Measurements from ENCODE around the gene OAS3.
A peak's percentile ranks its signal among the peaks of the same experiment; 100 is the strongest.

OAS3 gene

GRCh38 chr12:112900298-112901145 is 37.8 kb upstream of the OAS3 start:
- Histone ChIP-seq H3K4me3 (ENCODE audit: low read depth in 1 of 2, low read length in 2 of 2) (no peak overlapping the region), H2AFZ (ENCODE audit: low read depth, low read length) (no peak overlapping the region), H3K27ac (ENCODE audit: low read length) (no peak overlapping the region), H3K9me3 (ENCODE audit: insufficient read depth, low read length, severe bottlenecking) (no peaks in the 10 kb centered on the region), H3K36me3 (ENCODE audit: insufficient read depth, low read length) (no peaks in the 10 kb centered on the region), H4K20me1 (ENCODE audit: insufficient read depth, low read length) (no peaks in the 10 kb centered on the region), H3K9ac (ENCODE audit: low read depth, low read length) (no peak overlapping the region), H3K4me2 (ENCODE audit: insufficient read depth, low read length) (no peak overlapping the region), H3K79me2 (ENCODE audit: insufficient read depth, low read length) (no peaks in the 10 kb centered on the region), H3K27me3 (ENCODE audit: insufficient read depth, low read length, poor library complexity) (peaks cover 8% of the 10 kb centered on the region), H3K4me1 (ENCODE audit: insufficient read depth, low read length) (peaks cover 19% of the 10 kb centered on the region)
- DNase-seq (peak; percentile 65), ATAC-seq (ENCODE audit: insufficient read depth, low read depth) (peak; percentile 85)
- no peak for TF ChIP-seq EZH2 (IDR thresholded peaks at IDR 0.05; ENCODE audit: borderline replicate concordance, low read depth, low read length, severe bottlenecking)
- TF ChIP-seq, protein P1, sequence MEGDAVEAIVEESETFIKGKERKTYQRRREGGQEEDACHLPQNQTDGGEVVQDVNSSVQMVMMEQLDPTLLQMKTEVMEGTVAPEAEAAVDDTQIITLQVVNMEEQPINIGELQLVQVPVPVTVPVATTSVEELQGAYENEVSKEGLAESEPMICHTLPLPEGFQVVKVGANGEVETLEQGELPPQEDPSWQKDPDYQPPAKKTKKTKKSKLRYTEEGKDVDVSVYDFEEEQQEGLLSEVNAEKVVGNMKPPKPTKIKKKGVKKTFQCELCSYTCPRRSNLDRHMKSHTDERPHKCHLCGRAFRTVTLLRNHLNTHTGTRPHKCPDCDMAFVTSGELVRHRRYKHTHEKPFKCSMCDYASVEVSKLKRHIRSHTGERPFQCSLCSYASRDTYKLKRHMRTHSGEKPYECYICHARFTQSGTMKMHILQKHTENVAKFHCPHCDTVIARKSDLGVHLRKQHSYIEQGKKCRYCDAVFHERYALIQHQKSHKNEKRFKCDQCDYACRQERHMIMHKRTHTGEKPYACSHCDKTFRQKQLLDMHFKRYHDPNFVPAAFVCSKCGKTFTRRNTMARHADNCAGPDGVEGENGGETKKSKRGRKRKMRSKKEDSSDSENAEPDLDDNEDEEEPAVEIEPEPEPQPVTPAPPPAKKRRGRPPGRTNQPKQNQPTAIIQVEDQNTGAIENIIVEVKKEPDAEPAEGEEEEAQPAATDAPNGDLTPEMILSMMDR (IDR thresholded peaks at IDR 0.05; ENCODE audit: borderline replicate concordance, extremely low read depth, low read length, poor library complexity, severe bottlenecking), result peak; percentile 87

- Histone ChIP-seq H2AFZ (ENCODE audit: low read depth, low read length) (no peak overlapping the region), H3K27ac (ENCODE audit: low read length) (0 out of 2 replicates have a peak overlapping the region, but pooled peaks have one; percentile 2), H4K20me1 (ENCODE audit: insufficient read depth, low read length) (no peaks in the 10 kb centered on the region), H3K4me2 (ENCODE audit: insufficient read depth, low read length) (no peak overlapping the region), H3K4me3 (ENCODE audit: low read depth in 1 of 2, low read length in 2 of 2) (no peak overlapping the region), H3K79me2 (ENCODE audit: insufficient read depth, low read length) (no peaks in the 10 kb centered on the region), H3K9ac (ENCODE audit: low read depth, low read length) (no peak overlapping the region), H3K27me3 (ENCODE audit: insufficient read depth, low read length, poor library complexity) (peaks cover 8% of the 10 kb centered on the region), H3K4me1 (ENCODE audit: insufficient read depth, low read length) (peaks cover 27% of the 10 kb centered on the region), H3K9me3 (ENCODE audit: insufficient read depth, low read length, severe bottlenecking) (no peaks in the 10 kb centered on the region), H3K36me3 (ENCODE audit: insufficient read depth, low read length) (no peaks in the 10 kb centered on the region)
- no peak for DNase-seq
- ATAC-seq (ENCODE audit: insufficient read depth, low read depth), result no peak
- TF ChIP-seq, protein P1 (IDR thresholded peaks at IDR 0.05; ENCODE audit: borderline replicate concordance, extremely low read depth, low read length, poor library complexity, severe bottlenecking), result no peak
- TF ChIP-seq EZH2 (IDR thresholded peaks at IDR 0.05; ENCODE audit: borderline replicate concordance, low read depth, low read length, severe bottlenecking), result no peak
These were observed 37.0 kb upstream of the OAS3 start for GRCh38 chr12:112901271-112901670.

DNA sequence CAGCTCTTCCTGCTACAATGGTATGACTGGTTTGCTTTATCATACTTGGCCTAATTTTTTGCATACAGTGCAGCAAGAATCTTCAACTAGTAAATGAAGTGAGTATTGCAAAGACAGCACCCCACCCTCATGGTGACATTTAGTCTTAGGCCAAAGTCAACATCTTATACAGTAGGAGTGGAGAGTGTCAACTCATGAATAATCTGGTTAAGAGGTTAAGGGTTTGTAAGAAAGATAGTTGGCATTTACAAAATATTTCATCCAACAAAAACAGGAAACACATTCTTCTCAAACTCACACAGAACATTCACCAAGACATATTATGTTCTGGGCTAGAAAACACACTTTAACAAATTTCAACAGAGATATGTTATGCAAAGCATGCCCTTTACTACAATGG is 33.7 kb upstream of the OAS3 start:
- DNase-seq, result no peak
- H3K79me2 ChIP-seq (ENCODE audit: insufficient read depth, low read length), result no peaks in the 10 kb centered on the region
- no peak overlapping the region for H3K9ac ChIP-seq (ENCODE audit: low read depth, low read length)
- no peaks in the 10 kb centered on the region for H3K36me3 ChIP-seq (ENCODE audit: insufficient read depth, low read length)
- TF ChIP-seq, protein P1 (IDR thresholded peaks at IDR 0.05; ENCODE audit: borderline replicate concordance, extremely low read depth, low read length, poor library complexity, severe bottlenecking), result no peak
- no peak for TF ChIP-seq EZH2 (IDR thresholded peaks at IDR 0.05; ENCODE audit: borderline replicate concordance, low read depth, low read length, severe bottlenecking)
- H2AFZ ChIP-seq (ENCODE audit: low read depth, low read length), result no peak overlapping the region
- no peak overlapping the region for H3K4me3 ChIP-seq (ENCODE audit: low read depth in 1 of 2, low read length in 2 of 2)
- no peak for ATAC-seq (ENCODE audit: insufficient read depth, low read depth)
- peaks cover 60% of the 10 kb centered on the region for H3K4me1 ChIP-seq (ENCODE audit: insufficient read depth, low read length)
- no peaks in the 10 kb centered on the region for H3K9me3 ChIP-seq (ENCODE audit: insufficient read depth, low read length, severe bottlenecking)
- H3K27me3 ChIP-seq (ENCODE audit: insufficient read depth, low read length, poor library complexity), result no peaks in the 10 kb centered on the region
- H3K4me2 ChIP-seq (ENCODE audit: insufficient read depth, low read length), result no peak overlapping the region
- H4K20me1 ChIP-seq (ENCODE audit: insufficient read depth, low read length), result no peaks in the 10 kb centered on the region
- H3K27ac ChIP-seq (ENCODE audit: low read length), result no peak overlapping the region

Measured in DND-41 (cell line).